Epithelial cell of esophagus (primary cell): ENCODE results near the gene VPS50.

Source experiments
- DNase-seq: peaks from one replicate; pipeline ENCODE4 v3.0.0; 2010; ENCODE audit warnings: low read depth
- H3K4me3 ChIP-seq: 2 replicates; pipeline ENCODE4 v1.5.1; 2011; ENCODE audit warnings: mild to moderate bottlenecking, low read length, control low read depth
- CTCF ChIP-seq: IDR thresholded peaks from 2 replicates; pipeline ENCODE4 v1.5.1; 2011; ENCODE audit warnings: low read depth, mild to moderate bottlenecking, low read length, control low read depth, inconsistent platforms; ENCODE audit not compliant: insufficient read depth; ENCODE audit errors: missing control alignments

The VPS50 gene

GRCh38 chr7:93198472-93198871 lies 33.7 kb upstream of the VPS50 start:
- DNase-seq, result peak; percentile 13
- no peak for TF ChIP-seq CTCF
- H3K4me3 ChIP-seq, result no peak overlapping the region

- DNase-seq, result no peak
- no peak for TF ChIP-seq CTCF
- H3K4me3 ChIP-seq, result no peak overlapping the region
Measured at GRCh38 chr7:93202594-93203250, 29.4 kb upstream of the VPS50 start.

- no peak overlapping the region for H3K4me3 ChIP-seq
- no peak for TF ChIP-seq CTCF
- no peak for DNase-seq
Measured at GRCh38 chr7:93203496-93203895, 28.7 kb upstream of the VPS50 start.

- no peak for DNase-seq
- H3K4me3 ChIP-seq, result no peak overlapping the region
- TF ChIP-seq CTCF, result no peak
Measured at GRCh38 chr7:93205046-93205445, 27.1 kb upstream of the VPS50 start.

GRCh38 chr7:93211228-93211818 lies 20.8 kb upstream of the VPS50 start:
- no peak for DNase-seq
- no peak overlapping the region for H3K4me3 ChIP-seq
- no peak for TF ChIP-seq CTCF

- no peak for TF ChIP-seq CTCF
- no peak overlapping the region for H3K4me3 ChIP-seq
- DNase-seq, result no peak
Measured at GRCh38 chr7:93212881-93213280, 19.3 kb upstream of the VPS50 start.
